Endothelial cell (in vitro differentiated cells): ENCODE results near the gene TAF10. TPM values are rescaled to one million over a fixed set of nuclear protein-coding genes. Genes with fewer than 3 reads are reported as not detected.
A peak's percentile ranks its signal among the peaks of the same experiment; 100 is the strongest.

Experiments
- DNase-seq: peaks from one replicate; pipeline ENCODE4 v3.0.0; 2021; ENCODE audit warnings: low spot score
- H3K27ac Mint-ChIP-seq: one replicate; pipeline ENCODE4 v1.8.0; 2021; ENCODE audit warnings: mixed read lengths, inconsistent platforms; ENCODE audit not compliant: unreplicated experiment
- H3K27me3 Mint-ChIP-seq: one replicate; pipeline ENCODE4 v1.8.0; 2021; ENCODE audit warnings: mild to moderate bottlenecking, moderate library complexity, mixed read lengths, inconsistent platforms; ENCODE audit not compliant: unreplicated experiment
- H3K36me3 Mint-ChIP-seq: one replicate; pipeline ENCODE4 v1.8.0; 2021; ENCODE audit warnings: mild to moderate bottlenecking, low read depth, mixed read lengths, inconsistent platforms; ENCODE audit not compliant: unreplicated experiment
- H3K4me1 Mint-ChIP-seq: one replicate; pipeline ENCODE4 v1.8.0; 2021; ENCODE audit warnings: mild to moderate bottlenecking, mixed read lengths, inconsistent platforms; ENCODE audit not compliant: unreplicated experiment
- H3K4me3 Mint-ChIP-seq: one replicate; pipeline ENCODE4 v1.8.0; 2021; ENCODE audit warnings: mild to moderate bottlenecking, mixed read lengths, inconsistent platforms; ENCODE audit not compliant: unreplicated experiment
- H3K9me3 Mint-ChIP-seq: one replicate; pipeline ENCODE4 v1.8.0; 2021; ENCODE audit warnings: mixed read lengths, inconsistent platforms; ENCODE audit not compliant: unreplicated experiment
- CTCF ChIP-seq: fragments of 200-600 bp; sonication (generic); IDR thresholded peaks from one replicate; pipeline ENCODE4 v1.5.0; 2021; ENCODE audit warnings: antibody characterized with exemption; ENCODE audit not compliant: unreplicated experiment
- total RNA-seq: library from RNA; stranded (reverse); fragmentation: NEBNext Ultra II Directional; extraction: Animal tissue kit (Norgen Biotek cat#: 25700); gene quantifications from one replicate; pipeline ENCODE4 v1.2.1, GENCODE V29; 2021; ENCODE audit not compliant: unreplicated experiment

TAF10 gene
- total RNA-seq, 1 donor from 2014 or later = 62.2 TPM

- peaks cover 33% of the 10 kb centered on the region for H3K36me3 Mint-ChIP-seq
- no peak for TF ChIP-seq CTCF
- no peaks in the 10 kb centered on the region for H3K9me3 Mint-ChIP-seq
- H3K27ac Mint-ChIP-seq = no peak overlapping the region
- peaks cover 6% of the 10 kb centered on the region for H3K27me3 Mint-ChIP-seq
- H3K4me1 Mint-ChIP-seq = peaks cover 7% of the 10 kb centered on the region
- no peak overlapping the region for H3K4me3 Mint-ChIP-seq
- no peak for DNase-seq
These were observed 15.7 kb downstream of the TAF10 start for GRCh38 chr11:6596239-6596877.

DNA sequence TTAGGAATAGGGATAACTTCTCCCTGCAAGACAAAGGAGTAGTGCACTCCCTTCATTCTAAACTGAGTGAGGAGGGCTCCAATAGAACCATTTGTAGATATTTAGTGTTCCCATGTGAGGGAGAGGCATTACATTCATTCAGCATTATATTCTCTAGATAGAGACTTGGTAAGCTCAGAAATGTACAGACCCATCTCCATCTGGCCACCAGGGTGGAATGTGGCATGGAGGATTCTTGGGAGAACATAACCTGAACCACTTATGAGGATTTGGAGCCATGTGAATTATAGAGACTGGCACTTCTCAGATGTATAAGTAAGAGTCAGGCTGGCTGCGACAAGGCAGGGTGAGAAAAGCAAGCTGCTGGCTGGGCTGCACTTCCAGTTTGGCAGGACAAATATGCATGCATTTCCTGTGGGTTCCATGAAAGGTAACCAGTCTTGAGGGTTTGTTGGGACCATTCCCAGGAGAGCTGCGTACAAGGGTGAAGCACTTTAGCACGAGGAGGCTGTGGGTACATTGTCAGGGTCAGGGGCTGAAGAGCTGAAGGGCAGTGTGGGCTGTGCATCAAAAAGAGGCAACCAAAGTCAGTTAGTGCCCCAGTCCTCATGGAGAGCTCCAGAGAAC, 17.8 kb downstream of the TAF10 start:
- Mint-ChIP-seq H3K36me3 (peaks cover 27% of the 10 kb centered on the region), H3K27me3 (peaks cover 4% of the 10 kb centered on the region), H3K4me3 (no peak overlapping the region), H3K27ac (peak overlapping the region; percentile 36), H3K4me1 (peaks cover 7% of the 10 kb centered on the region), H3K9me3 (no peaks in the 10 kb centered on the region)
- no peak for DNase-seq
- TF ChIP-seq CTCF = no peak

- H3K4me3 Mint-ChIP-seq = no peak overlapping the region
- no peaks in the 10 kb centered on the region for H3K27me3 Mint-ChIP-seq
- no peak overlapping the region for H3K27ac Mint-ChIP-seq
- TF ChIP-seq CTCF = no peak
- H3K36me3 Mint-ChIP-seq = peaks cover 18% of the 10 kb centered on the region
- no peaks in the 10 kb centered on the region for H3K4me1 Mint-ChIP-seq
- no peaks in the 10 kb centered on the region for H3K9me3 Mint-ChIP-seq
- DNase-seq = no peak
These were observed 24.0 kb downstream of the TAF10 start for GRCh38 chr11:6588018-6588417.

DNA sequence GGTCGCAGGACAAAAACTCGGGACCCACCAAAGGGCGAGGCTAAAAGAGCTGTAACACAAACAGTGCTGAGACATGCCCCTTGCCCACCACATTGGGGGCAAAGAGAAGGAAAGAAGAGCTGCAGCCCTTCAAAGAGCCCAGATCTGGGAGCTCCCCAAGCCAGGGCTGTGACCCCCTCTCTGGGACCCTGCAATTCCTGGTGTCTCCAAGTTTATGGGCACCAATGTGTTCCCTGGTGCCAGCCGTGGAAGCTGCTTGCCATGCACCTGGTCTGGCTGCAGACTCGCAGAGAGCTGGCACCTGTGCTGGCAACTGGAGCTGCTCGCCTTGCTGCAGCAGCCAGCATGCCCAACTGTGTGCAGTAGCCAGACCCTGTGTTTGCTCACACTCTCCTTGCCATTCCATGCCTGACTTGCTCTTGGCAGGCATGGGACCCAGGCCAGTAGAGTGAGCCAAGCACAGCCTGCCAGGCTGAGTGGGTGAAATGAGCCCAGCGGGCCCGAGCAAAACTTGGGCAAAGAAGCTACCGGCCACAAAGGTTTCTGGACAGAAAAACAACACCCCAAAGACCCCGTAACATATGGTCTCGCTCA, 24.6 kb downstream of the TAF10 start:
- H3K9me3 Mint-ChIP-seq = no peaks in the 10 kb centered on the region
- no peak overlapping the region for H3K27ac Mint-ChIP-seq
- H3K4me1 Mint-ChIP-seq = no peaks in the 10 kb centered on the region
- H3K36me3 Mint-ChIP-seq = peaks cover 18% of the 10 kb centered on the region
- TF ChIP-seq CTCF = no peak
- no peaks in the 10 kb centered on the region for H3K27me3 Mint-ChIP-seq
- H3K4me3 Mint-ChIP-seq = no peak overlapping the region
- DNase-seq = no peak
